ENCODE results near the gene SRBD1. TPM values are rescaled to one million over a fixed set of nuclear protein-coding genes. Genes with fewer than 3 reads are reported as not detected.

SRBD1 gene
- total RNA-seq, 1 experiment from 2014 or later, result 20.6 TPM

DNA sequence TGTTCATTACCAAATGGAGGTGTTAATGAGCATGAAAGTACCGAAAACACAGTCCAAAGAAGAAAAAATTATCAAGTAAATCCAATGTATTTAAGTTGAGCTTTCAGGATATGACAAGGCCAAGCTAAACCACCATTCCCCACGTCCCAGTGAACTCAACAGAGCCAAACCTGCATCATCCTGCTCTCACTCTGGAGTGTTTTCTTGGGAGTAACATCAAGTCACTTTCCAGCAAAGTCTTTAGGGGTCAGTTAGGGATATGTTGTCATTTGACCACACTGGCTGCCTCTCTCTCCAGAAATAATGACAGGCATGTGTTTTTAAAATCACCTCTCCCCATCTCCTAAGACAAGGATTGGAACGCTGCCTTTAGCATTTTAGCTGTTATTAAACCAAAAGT is 140.5 kb downstream of the SRBD1 start:
- RAD21 ChIA-PET (ENCODE audit: low non-redundant PET in 1 of 2, low total read pairs in 2 of 2, uncharacterized antibody in 2 of 2, unreplicated experiment in 2 of 2), result no interaction called here
- no peak overlapping the region for H3K4me3 ChIP-seq (replicated peaks in 1 of 2; ENCODE audit: low read depth in 1 of 2, low read length in 2 of 2)
- DNase-seq (ENCODE audit: low read depth, low spot score) (no peak), ATAC-seq (no peak)
- no peak overlapping the region for H2AFZ ChIP-seq (ENCODE audit: low read depth, low read length, poor library complexity, severe bottlenecking)
- H3K27me3 ChIP-seq (ENCODE audit: insufficient read depth, low read length), result no peaks in the 10 kb centered on the region
- no peak overlapping the region for H3K9ac ChIP-seq (ENCODE audit: low read length)
- no peaks in the 10 kb centered on the region for H4K20me1 ChIP-seq (ENCODE audit: insufficient read depth)
- no TSS peak for BruUV-seq (replicated peaks)
- H3K9me3 ChIP-seq (ENCODE audit: control insufficient read depth in 1 of 2, insufficient read depth in 1 of 2, low read depth in 1 of 2, low read length in 2 of 2), result no peaks in the 10 kb centered on the region
- CTCF ChIA-PET, result no interaction called here
- H3K79me2 ChIP-seq (ENCODE audit: insufficient read depth, low read length), result no peaks in the 10 kb centered on the region
- intact Hi-C loops (cut with micrococcal nuclease), result no loop called here
- no peaks in the 10 kb centered on the region for H3K36me3 ChIP-seq (ENCODE audit: control insufficient read depth in 1 of 2, insufficient read depth in 2 of 2, low read length in 2 of 2)
- no peak overlapping the region for H3K4me2 ChIP-seq (ENCODE audit: low read length)
- no peak overlapping the region for H3K27ac ChIP-seq (ENCODE audit: low read depth, low read length)
- POLR2A ChIA-PET, result no interaction called here
- no peaks in the 10 kb centered on the region for H3K4me1 ChIP-seq (ENCODE audit: control insufficient read depth in 1 of 2, insufficient read depth in 2 of 2, low read length in 2 of 2)
- TF ChIP-seq FOSL1 (IDR thresholded peaks at IDR 0.05; ENCODE audit: low read depth), result no peak
- H3K9me2 ChIP-seq (ENCODE audit: insufficient read depth), result no peaks in the 10 kb centered on the region

DNA sequence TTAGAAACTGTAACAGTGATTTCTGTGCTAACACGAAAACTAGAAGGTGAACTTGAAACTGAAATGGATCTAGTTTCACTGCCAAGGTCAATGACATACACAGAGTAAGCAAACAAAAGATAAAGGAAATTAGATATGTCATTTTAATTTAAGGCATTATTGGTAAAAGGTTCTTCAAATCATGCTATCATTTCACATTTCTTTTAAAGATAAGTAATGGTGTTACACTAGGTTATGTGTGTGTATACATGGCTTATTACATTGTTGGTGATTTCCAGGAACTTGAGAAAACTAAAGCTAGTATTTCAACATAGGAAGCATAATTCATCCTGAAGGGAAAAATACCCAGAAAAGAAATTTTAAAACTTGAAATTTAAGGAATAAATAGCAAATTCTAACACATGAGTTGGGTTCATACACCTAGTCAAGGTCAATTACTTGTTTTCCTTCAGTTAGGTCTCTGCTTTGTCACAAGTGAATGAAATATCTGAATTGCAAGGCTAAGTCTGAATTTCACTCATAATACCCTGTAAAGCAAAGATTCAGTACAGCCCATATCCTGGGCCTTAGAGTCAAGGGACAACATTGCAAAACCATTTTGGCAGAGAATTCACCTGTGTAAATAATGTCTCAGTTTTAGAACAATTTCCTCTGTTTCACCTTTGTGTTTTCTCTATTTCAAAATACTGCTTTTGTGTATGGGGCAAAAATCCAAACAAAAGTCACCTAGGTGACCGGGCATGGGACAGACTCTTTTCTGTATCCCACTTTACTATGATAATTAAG is 141.6 kb downstream of the SRBD1 start:
- Histone ChIP-seq H3K36me3 (ENCODE audit: control insufficient read depth in 1 of 2, insufficient read depth in 2 of 2, low read length in 2 of 2) (no peaks in the 10 kb centered on the region), H3K4me1 (ENCODE audit: control insufficient read depth in 1 of 2, insufficient read depth in 2 of 2, low read length in 2 of 2) (no peaks in the 10 kb centered on the region), H4K20me1 (ENCODE audit: insufficient read depth) (no peaks in the 10 kb centered on the region), H2AFZ (ENCODE audit: low read depth, low read length, poor library complexity, severe bottlenecking) (no peak overlapping the region), H3K9ac (ENCODE audit: low read length) (no peak overlapping the region), H3K4me3 (replicated peaks in 1 of 2; ENCODE audit: low read depth in 1 of 2, low read length in 2 of 2) (no peak overlapping the region), H3K9me2 (ENCODE audit: insufficient read depth) (no peaks in the 10 kb centered on the region), H3K4me2 (ENCODE audit: low read length) (no peak overlapping the region), H3K79me2 (ENCODE audit: insufficient read depth, low read length) (no peaks in the 10 kb centered on the region), H3K27ac (ENCODE audit: low read depth, low read length) (no peak overlapping the region), H3K9me3 (ENCODE audit: control insufficient read depth in 1 of 2, insufficient read depth in 1 of 2, low read depth in 1 of 2, low read length in 2 of 2) (no peaks in the 10 kb centered on the region), H3K27me3 (ENCODE audit: insufficient read depth, low read length) (no peaks in the 10 kb centered on the region)
- DNase-seq (ENCODE audit: low read depth, low spot score) (no peak), ATAC-seq (no peak)
- ChIA-PET POLR2A (no interaction called here), CTCF (no interaction called here), RAD21 (ENCODE audit: low non-redundant PET in 1 of 2, low total read pairs in 2 of 2, uncharacterized antibody in 2 of 2, unreplicated experiment in 2 of 2) (no interaction called here)
- intact Hi-C loops (cut with micrococcal nuclease), result no loop called here
- BruUV-seq (replicated peaks), result no TSS peak
- TF ChIP-seq CBX3 (IDR thresholded peaks at IDR 0.05; ENCODE audit: low read depth) (no peak), SP1 (IDR thresholded peaks at IDR 0.05; ENCODE audit: low read depth) (no peak), RAD21 (IDR thresholded peaks at IDR 0.05; ENCODE audit: low read depth) (no peak)

Measured in HCT116 (cell line).